ENCODE data around the gene RNF26.
A peak's percentile ranks its signal among the peaks of the same experiment; 100 is the strongest.
"Not testable (repeated sequence)": the region's sequence is repeated elsewhere in the genome, so short reads cannot be mapped to it uniquely, and the experiment has no call there.

Gene RNF26

DNA sequence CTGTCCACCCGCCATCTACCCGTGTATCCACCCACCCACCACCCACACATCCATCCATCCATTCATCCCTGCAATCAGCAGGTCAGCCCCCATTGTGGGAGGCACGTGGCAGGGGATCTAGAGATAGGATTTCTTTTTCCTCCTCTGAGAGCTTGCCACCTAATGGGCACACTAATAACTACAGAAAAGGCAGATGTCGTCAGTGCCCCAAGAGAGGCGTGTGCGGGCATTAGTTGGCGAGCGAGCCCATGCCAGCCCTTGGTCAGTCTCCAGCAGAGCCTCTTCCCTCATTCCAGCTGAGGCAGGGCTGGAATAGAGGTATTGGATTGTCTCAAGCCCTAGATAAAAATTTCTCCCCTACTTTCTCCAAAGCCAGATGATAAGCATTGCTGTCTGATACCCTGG, 37.5 kb downstream of the RNF26 start:
- no peak for DNase-seq (ENCODE audit: low read depth, low spot score)

DNA sequence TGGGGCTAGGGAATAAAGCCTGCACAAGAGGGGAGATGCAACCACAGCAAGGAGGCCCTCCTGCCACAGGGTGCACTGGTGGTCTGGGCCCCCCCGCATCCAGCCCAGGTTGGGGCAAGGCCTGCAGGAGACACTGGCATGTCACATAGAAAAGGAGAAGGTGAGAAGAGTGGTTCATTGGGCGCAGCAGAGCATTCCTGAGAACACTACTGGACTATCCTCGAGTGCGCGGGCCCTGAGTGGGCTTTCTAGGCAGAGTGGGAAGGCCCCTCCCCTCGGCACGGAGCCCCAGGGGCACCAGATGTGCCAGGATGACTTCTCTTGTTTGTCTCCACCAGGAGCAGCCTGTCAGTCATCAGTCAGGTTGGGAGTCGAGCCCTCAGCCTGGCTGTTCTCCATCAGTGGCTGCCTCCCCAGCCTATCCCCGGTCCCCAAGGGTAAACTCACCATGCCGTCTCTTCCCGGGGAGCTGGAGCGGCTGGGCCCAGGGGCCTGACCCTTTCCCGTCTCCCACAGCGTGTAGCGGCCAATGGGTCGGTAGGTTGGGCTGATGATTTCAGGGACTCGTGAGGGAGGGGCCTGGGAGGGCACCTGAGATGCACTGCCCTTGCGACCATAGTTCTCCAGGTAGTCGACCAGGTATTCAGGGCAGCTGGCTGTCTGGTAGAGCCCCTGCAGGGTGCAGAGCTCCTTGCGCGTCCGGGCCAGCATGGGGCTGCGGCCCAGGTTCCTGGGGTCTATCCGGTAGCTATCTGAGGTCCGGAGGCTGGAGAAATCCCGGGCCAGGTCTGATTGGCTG, 38.1 kb downstream of the RNF26 start:
- DNase-seq (ENCODE audit: low read depth, low spot score), result no peak

DNA sequence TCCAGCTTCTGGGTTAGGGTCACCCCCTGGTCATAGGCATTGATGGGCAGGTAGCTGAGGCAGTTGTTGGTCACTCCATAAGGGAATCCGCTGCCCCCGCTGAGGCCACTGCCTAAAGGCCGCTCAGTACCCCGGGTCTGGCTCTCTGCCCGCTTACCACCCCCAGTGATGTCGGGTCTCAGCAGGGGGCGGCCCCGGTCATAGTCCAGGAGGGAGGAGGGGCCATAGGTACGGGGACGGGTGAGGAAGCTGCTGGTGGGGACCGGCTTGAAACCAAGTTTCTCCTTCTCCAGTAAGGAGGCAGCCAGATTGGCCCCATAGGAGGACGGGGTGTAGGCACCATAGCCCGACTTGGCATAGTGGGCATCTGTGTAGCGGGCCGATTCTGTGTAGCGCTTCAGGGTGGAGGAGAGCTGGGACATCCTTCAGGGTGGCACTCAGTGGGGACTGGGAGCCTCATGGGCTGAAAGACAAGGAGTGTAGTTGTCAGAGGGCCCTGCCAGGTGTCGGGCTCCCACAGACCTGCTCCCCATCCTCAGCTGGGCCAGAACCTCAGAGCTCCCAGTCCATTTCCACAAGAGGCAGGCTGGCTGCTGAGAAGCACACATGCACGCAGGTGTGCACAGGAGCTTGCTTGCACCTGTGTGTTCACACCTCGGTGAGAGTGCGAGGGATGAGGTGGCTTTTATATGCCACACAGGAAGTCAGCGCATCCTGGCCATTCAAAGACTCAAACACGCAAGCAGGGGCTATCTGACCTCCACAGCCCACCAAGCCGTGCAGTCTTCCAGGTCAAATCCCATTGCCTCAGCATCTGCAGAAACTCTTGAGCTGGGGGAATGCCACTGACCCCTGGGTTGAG, 39.0 kb downstream of the RNF26 start:
- no peak for DNase-seq (ENCODE audit: low read depth, low spot score)

- no peak for DNase-seq (ENCODE audit: low read depth, low spot score)
Observed at GRCh38 chr11:119373921-119374631, 39.7 kb downstream of the RNF26 start.

DNA sequence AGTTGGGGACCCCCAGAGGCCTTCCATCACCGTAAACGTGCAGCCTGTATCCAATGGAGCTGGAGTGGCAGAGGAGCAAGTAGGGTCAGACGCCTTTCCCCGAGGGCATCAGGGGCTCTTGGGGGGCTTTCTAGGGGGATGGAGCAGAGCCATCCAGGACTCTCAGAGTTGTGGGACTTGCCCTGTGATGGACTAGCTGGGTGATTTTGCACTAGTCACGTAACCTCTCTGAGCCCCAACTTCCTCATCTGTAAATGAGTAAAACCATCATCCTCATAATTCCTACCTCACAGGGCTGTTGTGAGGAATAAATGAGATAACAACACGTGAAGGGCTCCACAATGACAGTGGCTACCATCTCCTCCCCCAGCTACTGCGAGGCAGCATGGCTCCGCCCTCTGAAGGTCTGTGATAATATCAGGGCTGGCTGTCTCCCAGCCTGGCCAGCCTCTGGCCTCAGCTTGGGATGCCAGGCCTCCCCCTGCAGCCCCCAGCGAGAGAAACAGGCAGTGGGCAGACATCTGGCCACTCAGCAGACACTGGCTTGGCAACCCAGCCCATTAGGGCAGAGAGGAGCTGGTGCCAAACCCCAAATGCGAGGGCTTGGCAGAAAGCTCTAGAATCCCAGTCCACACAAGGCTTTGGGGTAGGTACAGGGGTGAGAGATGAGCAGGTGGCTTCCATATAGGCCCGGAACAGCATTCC, 40.5 kb downstream of the RNF26 start:
- no peak for DNase-seq (ENCODE audit: low read depth, low spot score)

- no peak for DNase-seq (ENCODE audit: low read depth, low spot score)
Observed at GRCh38 chr11:119375337-119376196, 41.2 kb downstream of the RNF26 start.

- DNase-seq (ENCODE audit: low read depth, low spot score), result no peak
Observed at GRCh38 chr11:119376197-119376847, 42.0 kb downstream of the RNF26 start.

- no peak for DNase-seq (ENCODE audit: low read depth, low spot score)
Observed at GRCh38 chr11:119377112-119377901, 43.0 kb downstream of the RNF26 start.

- no peak for DNase-seq (ENCODE audit: low read depth, low spot score)
Observed at GRCh38 chr11:119377961-119378667, 43.8 kb downstream of the RNF26 start.

GRCh38 chr11:119378851-119379465, 44.6 kb downstream of the RNF26 start:
- no peak for DNase-seq (ENCODE audit: low read depth, low spot score)

- no peak for DNase-seq (ENCODE audit: low read depth, low spot score)
Observed at GRCh38 chr11:119380160-119380826, 46.0 kb downstream of the RNF26 start.

- no peak for DNase-seq (ENCODE audit: low read depth, low spot score)
Observed at GRCh38 chr11:119380827-119381180, 46.5 kb downstream of the RNF26 start.

DNA sequence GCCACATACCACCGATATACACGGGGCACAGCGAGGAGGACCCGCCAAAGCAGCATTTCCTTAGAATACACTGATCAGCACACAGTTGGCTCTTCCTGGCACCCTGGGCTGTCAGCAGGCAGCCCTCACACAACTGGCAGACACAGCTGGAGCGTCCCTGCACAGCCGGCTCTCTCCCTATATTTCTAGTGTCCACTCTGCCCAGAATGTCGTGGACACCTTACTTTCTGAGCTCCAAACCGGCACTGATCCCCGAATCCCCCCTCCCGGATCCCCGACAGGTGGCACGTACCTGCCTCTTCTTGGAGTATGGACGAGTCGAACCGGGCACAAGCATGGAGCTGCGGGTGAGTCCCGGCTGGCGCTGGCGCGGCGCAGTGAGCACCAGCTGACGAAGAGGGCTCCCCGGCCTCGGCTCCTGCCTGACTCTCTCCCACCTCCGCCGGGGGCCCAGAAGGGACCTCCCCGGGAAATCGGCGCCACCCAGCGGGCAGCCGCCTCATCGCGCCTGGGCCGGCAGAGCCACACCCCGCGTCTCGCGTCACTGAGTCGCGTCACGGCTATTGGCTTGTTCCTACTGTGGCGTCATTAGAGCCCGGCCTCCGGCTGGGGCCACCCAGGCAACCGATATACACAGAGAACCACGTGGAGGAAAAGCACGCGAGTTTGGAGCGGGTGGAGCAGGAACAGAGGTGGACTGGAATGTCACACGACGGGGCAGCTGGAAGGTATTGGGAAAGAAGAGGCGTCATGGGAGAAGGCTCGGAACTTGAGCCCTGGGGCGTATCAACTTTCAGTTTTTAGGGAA, 47.1 kb downstream of the RNF26 start, which contains the start of gene USP2:
USP2 (minus strand) TSS at position 510 of the 808 bp plus-strand sequence. CDS start 8,210 bp downstream, outside the sequence.
- peak; percentile 78 for DNase-seq (ENCODE audit: low read depth, low spot score)

- no peak for DNase-seq (ENCODE audit: low read depth, low spot score)
Observed at GRCh38 chr11:119382101-119382500, 47.8 kb downstream of the RNF26 start.

DNA sequence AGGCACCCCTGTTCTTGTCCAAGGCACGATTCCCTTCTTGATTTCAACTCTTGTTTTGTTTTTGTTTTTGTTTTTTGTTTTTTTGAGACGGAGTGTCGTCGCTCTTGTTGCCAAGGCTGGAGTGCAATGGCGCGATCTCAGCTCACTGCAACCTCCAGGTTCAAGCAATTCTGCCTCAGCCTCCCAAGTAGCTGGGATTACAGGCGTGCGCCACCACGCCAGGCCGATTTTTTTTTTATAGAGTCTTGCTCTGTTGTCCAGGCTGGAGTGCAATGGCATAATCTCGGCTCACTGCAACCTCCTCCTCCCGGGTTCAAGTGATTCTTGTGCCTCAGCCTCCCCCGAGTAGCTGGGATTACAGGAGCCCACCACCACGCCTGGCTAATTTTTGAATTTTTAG, 48.2 kb downstream of the RNF26 start:
- DNase-seq (ENCODE audit: low read depth, low spot score), result not testable (repeated sequence)

GRCh38 chr11:119384332-119384731, 50.0 kb downstream of the RNF26 start:
- no peak for DNase-seq (ENCODE audit: low read depth, low spot score)
